Stimulated activated CD4-positive, alpha-beta T cell treated with anti-CD3 and anti-CD28 coated beads, Interleukin-4, amount 100 ng/mL, for 24 hours (primary cell): ENCODE data around the gene ADARB1.

ENCODE experiments used
- DNase-seq: peaks from one replicate; pipeline ENCODE4 v3.0.0-alpha.2; 2020

Gene ADARB1

DNA sequence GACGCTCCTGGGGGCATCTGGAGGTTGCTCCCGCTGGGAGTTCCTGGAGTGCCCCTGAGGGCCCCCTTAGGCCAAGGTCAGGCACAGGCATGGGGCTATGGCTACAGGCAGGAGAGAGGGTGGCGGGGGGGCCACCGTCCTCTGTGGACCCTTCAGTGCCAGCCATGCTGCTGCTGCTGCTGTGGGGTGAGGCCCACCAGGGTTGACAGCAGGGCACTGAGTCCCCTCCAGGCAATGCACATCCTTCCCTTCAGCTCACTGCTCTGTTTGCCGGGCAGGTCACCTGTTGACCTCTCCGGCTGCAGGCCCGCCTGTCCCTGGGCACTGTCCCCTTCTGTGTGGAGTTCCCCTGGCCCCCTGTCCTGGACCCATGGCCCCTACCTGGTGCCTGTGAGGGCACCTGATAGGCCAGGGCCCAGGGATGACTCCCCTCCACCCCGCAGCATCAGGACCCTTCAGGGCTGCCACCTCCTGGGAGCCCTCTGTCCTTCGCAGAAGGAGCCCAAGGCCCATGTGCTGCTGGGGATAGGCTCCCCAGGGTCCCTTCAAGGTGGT is 34.1 kb upstream of the ADARB1 start:
- no peak for DNase-seq

DNA sequence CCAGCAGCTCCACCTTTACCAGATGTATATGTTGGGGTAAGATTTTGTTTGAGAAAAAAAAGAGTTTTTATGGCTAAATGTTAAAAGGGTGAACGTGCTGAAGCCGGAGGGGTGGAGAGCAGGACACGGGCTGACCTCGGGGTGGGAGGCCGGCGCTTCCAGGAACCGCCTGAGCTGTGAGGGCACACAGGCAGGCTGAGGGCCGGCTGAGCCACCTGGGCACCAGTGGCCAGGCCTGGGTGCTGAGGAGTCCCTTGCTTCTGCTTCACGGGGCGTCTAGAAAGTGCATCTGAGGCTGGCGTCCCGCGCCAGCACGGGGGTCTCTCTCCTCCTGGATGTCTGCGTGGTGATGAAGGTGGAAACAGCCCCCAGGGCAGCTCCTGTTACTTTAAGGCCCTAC is 33.6 kb upstream of the ADARB1 start:
- DNase-seq = no peak

- no peak for DNase-seq
These were observed 33.0 kb upstream of the ADARB1 start for GRCh38 chr21:45041351-45041805.

GRCh38 chr21:45041984-45042663 is 32.3 kb upstream of the ADARB1 start:
- DNase-seq = no peak

DNA sequence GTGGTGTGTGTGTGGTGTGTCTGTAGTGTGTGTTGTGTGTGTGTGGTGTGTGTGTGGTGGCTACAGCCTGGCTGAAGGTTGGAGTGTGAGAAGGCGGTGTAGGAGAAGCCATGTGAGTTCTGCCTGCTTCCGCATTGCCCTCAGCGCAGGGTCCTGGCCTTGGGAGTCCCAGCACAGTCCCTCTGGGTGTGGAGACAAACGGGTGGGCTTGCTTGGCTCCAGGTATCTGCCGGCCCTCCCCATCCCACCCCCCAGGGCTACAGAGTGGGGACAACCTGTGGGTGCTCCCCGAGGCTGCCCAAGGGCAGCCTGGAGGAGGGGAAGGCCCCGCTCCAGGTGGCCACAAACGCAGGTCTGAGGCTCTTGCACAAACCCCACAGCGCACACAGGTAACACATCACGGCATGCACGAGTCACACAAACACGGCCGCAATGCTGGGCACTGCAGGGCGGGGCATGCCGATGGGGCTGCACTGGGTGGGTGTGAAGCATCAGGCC is 31.7 kb upstream of the ADARB1 start:
- DNase-seq = no peak

- no peak for DNase-seq
These were observed 30.8 kb upstream of the ADARB1 start for GRCh38 chr21:45043541-45044020.

DNA sequence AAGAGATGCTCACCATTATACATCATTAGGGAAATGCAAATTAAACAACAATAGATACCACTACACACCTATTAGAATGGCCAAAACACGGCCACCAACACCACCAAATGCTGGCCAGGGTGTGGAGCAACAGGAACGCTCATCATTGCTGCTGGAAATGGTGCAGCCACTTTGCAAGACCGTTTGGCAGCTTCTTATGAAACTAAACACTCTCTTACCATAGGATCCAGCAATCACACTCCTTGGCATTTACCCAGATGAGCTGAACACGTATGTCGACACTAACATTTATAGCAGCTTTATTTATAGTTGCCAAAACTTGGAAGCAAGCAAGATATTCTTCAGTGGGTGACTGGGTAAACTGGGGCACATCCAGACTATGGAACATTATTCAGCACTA is 28.9 kb upstream of the ADARB1 start:
- no peak for DNase-seq

DNA sequence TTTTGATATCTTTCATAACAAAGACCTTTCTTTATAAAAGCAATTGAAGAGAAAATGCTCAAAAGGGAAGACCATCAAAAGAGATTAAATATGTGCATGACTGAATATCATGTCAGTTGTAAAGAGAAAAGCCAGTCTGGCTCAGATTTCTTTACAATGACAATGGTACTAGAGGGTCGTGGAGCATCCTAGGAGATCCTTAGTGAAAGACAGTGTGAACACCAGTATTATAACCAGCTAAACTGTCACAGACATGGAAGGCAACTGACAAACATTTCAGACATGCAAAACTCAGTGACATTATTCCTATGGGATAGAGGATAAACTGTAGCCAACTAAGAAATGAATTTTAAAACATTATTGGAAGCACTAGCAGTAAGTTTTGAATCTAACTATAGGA is 27.1 kb upstream of the ADARB1 start:
- no peak for DNase-seq

GRCh38 chr21:45048026-45048698 is 26.2 kb upstream of the ADARB1 start:
- no peak for DNase-seq

DNA sequence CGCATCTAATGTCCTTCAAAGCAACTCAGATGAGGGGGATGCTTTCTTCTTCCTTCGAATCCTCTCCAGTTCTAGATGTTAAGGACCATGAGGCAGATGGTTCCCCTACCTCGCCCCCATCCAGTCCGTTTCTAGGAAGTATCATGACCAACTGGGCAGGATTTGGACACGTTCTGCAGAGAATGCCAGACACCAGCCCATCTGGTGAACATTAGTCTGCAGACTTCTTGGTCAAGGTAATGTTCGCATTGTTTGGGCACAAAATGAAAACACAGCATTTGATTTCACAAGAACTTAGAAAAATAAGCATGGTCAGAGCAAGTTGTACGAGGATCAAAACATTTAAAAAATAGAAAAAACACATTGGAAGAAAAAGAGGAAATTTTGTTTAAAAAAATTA is 25.4 kb upstream of the ADARB1 start:
- DNase-seq = no peak

- no peak for DNase-seq
These were observed 24.6 kb upstream of the ADARB1 start for GRCh38 chr21:45049714-45050344.

DNA sequence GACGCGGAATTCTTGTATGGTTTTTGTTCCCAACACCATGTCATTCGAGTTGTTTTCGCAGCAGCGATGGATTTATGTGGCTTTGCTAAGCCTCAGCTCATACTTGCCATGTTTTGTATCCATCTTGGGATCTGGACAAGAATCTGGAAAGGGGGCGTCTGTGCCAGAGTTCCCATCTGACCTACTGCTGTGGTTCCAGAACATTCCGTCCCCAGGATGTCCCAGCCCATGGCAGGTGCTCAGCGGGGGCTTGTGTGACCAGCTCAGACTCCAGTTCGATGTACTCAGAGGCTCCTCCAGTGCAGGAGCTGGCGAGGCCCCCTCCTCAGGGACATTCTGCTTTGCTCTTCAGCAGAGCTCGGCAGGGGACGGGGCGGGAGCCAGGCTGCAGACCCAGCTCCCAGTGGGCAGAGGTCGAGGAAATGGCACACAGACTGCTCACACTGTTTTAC is 24.0 kb upstream of the ADARB1 start:
- DNase-seq = no peak

- no peak for DNase-seq
These were observed 23.4 kb upstream of the ADARB1 start for GRCh38 chr21:45050797-45051489.

DNA sequence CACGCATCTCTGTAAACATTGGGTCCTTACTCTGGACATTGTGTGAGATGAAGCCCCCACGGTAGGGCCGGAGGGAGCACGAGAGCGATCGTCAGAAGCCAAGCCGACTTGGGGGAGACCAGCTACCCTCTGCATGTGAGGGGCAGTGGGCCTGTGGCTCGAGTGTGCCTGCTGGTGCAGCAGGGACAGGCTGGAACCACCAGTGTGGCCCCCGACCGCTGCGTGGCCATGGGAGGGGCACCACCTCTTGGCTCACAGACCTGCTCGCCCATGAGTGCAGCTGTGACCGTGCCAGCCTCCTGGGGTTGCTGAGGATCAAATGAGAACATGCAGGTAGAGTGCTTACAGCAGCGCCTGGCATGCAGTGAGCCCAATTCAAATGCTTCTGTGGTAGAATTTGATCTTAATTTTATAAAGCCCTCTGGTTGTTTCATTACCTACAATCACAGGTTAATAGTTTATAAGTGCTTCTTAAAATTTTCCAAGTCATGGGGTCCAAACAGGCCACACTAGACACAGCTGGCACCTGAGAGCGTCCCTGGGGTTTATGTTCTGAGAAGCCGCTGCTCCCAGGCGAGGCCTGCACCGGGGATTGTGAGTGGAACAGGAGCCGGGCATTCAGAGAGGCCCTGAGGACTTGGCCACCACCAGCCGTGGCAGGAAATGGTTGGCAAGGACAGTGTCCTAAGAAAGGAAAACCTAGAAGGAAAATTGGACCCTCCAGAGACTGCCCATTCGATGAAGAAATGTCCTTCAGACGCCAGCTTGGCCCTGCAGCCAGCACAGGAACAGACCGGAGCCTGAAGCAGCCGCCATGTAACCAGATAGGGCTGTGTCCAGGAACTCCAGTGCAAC is 22.6 kb upstream of the ADARB1 start:
- DNase-seq = no peak

- DNase-seq = no peak
These were observed 21.4 kb upstream of the ADARB1 start for GRCh38 chr21:45052960-45053359.

- no peak for DNase-seq
These were observed 20.7 kb upstream of the ADARB1 start for GRCh38 chr21:45053561-45054226.

- no peak for DNase-seq
These were observed 20.0 kb upstream of the ADARB1 start for GRCh38 chr21:45054227-45054926.

GRCh38 chr21:45054927-45055612 is 19.3 kb upstream of the ADARB1 start:
- no peak for DNase-seq

DNA sequence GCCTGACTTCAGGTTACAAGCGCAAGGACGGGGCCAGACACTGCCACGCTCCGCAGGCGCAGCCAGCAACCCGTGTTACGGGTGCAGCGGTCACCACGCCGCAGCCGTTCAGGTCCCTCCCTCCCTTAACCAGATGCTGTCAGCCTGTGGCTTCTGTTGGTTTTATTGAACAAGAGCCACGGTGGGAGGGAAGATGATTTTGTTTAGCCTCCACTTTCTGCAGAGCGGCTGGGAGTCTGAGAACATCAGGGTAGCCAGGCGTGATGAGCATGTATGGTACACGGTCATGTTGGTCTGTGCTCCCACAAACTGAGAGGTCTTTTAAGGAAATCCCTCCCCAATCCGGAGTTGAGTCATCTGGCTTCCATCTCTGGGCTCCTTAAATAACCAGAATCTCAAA is 18.5 kb upstream of the ADARB1 start:
- no peak for DNase-seq

DNA sequence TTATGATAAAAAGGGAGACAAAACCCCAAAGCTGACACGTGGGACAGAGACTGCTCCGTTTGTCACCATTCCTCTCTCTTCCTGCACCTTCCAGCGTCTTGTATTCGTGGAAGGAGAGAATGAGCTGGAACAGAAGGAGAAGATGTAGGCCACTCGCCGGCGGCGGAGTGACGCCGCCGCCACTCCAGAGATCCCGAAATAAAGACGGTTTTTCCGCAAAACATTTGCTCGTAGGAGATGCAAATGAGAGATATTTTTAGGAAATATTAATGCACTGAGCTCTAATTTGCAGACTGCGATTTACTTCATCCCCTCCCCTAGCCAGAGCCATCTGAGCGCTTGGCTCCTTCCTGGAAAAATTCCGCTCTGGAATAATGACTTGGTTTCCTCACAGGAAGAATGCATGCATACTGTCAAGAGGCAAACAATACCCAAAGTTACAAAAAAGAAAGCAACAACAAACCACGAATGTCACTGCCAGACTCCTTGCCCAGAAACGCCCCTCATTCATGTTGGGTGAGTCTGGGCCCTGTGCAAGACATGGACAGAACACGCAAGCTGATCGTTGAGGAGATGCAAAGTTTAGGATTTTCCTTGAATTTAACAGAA is 18.0 kb upstream of the ADARB1 start:
- DNase-seq = no peak
